ENCODE measurements around the gene SLC6A11.

SLC6A11 gene

DNA sequence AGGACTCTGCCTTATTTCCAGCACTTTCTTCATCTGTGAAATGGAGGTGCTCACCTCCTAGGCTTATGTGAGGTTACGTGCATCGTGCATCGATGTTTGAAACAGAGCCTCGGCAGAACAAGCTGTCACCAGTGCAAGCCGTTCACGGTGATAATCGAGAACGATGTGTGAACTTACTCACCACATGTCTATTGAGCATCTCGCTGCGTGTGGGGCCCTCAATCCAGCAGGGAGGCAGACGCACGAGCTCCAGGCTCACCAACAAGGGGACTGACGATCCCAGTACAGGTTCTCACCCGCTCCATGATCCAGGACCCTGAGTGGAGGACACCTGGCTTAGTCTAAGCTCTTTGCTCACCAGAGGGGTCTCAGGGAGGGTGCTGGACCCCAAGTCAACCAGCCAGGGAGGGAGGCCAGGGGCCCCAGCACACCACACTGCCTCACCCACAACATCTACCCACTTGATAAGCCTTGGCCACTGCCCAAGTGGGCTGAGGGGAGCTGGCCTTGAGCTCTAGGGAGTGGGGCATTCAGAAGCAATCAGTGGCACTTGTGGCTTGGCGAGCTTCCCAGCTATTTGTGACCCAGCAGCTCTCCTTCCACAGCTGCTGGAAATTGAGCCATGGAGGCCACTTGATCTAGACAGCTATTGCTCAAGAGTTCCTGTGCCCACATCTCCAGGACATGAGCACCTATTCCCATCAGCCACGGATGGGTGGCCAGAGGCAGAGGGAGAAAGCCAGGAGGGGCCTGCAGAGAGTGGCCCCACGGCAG lies 142.1 kb downstream of the SLC6A11 start:
- DNase-seq = no peak

DNA sequence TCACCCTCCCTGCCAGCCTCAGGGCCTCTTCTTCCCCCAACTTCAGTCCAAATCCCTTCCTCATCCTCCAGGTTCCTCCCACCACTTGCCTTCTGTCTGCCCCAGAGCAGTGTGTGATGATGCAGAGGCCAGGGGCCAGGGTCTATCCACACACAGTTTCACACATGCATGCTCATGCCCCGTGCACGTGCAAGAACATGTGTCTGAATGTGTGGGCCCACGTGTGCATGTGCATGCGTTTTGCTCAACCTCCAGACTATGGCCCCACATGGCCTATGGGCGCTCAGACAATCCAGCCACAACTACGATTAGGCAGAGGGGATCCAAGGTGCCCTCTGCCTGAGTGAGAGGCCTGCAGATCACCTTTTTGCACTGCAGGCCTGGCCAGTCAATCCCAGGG lies 144.2 kb downstream of the SLC6A11 start:
- DNase-seq = no peak

DNA sequence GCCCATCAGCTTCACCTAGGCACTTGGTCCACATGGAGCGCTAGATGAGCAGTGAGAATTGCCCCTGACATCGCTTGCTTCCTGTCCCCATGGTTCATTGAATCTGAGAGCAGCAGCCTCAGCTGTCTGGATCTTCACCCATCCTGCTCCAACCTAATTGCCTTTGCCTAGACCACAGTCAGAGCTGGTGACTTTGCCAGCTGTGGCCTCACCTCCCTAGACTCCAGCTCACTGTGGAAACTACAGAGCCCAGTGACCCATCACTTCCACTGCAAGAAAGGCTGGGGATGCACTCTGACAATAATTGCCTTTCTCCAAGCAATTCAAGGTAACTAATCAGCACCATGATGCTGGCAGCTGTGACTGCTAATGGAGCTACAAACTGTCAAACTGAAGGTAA lies 145.9 kb downstream of the SLC6A11 start:
- DNase-seq = no peak

DNA sequence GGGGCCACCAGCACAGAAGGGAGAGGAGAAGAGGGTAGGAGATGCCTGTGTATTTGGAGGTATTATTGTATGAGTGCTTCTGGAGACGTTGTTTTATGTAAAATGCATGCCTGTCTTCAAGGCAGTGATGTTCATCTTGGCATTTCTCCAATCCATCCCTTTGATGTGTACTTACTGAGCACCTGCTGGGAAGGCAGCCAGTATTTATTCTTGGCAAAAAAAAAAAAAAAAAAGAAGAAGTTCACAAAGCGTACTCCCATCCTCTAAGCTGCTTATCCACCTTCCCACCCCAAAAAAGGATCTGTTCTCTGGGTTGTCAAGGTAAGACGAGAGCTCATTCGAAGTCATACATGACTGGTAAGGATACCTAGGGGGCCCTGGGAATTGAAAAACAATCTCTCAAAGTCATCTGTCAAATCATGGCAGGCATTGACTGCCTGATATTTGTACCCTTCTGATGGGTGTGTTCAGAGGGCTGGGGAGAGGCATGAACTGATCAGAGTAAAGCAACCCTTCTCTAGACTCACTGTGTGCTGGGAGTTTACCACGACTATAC lies 146.5 kb downstream of the SLC6A11 start:
- DNase-seq = no peak

DNA sequence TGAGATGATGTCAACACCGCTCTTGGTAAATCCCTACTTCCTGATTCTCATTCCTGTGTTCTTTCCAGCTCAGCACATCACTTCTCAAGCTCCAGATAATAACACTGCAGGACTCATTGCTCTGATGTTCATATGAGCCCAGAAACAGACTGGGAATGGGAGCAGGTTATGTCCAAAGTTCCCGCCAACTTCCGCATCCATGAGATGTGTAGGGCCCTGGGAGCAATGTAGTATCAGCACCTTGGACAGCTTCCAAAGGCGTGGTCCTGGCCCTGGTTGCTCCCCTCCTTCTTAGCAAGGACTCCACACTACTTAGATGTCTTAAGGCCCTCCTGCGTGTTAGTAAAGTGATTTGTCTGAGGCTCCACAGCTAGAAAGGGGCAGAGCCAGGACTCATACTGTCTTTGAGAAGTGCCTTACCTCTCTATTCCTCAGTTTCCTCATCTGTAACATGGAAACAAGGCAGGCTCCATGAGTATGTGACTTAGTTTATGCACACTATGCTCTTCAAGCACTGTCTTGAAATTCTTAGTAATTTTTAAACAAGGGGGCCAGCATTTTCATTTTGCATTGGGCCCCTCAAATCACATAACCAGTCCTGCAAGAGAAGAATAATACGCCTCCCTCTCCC lies 148.6 kb downstream of the SLC6A11 start:
- DNase-seq = no peak

DNA sequence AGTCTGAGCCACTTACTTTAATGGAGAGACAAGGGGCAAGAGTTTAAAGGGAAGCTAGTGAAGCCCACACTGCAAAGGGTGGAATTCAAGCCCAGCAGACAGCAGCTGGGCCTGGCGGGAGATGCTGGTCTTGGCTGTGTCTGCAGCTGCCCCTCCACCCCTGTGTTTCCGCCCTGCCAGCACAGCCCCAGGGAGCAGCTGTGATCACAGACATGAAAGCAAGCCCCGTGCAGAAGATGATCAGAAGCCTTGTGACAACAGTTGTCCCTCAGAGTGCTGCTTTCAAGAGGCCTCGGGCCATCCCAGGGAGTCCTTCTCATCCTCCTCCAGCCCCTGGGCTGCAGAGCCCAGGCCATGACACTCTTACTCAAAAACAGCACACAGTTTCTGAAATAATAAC lies 152.4 kb downstream of the SLC6A11 start:
- DNase-seq = no peak

DNA sequence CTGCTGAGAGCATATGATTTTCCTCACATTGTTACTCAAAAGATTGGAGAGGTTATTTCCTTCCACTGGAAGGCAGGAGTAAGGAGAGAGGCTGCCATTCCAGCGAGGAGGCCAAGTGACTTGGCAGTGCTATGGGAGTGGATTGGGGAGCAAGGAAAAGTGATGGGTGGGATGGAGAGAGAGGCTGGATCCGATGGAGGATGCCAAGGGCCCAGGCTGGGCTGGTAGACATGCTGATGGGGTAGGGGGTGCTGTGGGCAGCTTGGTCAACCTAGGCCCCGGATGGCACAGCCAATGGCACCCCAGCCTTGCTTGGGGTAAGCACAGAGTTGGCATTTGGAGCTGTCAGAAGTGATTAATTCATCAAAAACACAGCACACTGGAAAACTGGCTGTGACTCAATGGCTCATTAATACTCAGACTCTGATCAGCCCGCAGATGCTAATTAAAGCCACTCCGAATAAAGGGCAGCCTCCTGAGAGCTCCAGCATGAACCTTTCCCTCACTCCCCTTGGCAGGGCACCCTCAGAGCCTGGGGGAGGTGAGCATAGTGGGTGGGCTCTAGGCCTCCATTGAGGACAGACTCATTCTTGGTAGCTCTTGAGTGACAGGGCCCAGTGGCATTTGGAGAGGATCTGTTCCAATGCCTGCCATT lies 154.4 kb downstream of the SLC6A11 start:
- no peak for DNase-seq

DNA sequence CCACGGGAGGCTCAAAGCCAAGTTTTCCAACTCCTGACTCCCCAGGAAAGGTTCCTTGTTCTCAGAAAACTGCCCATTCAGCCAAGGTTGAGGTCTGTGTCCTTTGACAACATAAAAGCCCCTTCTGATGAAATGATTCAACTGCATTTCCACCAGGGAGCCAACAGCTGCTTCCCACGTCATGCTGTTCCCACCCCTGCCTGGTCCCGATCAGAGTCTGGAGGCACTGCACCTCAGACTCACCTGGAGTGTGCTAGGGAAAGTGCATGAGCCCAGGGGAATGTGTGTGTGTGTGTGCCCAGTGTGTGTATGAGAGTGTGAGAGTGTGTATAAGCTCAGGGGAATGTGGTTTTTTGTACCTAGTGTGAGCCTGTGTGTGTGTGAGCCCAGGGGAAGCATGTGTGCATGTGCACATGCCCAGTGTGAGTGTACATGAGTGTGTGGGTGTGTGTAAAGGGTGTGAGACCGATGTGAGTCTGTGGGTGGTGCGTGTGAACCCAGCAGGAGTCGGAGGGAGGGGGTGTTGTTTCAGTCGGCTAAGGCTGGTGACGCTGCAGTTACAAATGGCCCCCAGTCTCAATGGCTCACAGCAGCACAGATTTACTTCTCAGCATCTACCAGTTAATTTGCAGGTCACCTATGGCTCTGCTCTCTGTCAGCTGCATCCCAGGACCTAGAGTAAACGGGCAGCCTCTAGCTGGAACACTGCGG lies 156.2 kb downstream of the SLC6A11 start:
- DNase-seq = no peak

DNA sequence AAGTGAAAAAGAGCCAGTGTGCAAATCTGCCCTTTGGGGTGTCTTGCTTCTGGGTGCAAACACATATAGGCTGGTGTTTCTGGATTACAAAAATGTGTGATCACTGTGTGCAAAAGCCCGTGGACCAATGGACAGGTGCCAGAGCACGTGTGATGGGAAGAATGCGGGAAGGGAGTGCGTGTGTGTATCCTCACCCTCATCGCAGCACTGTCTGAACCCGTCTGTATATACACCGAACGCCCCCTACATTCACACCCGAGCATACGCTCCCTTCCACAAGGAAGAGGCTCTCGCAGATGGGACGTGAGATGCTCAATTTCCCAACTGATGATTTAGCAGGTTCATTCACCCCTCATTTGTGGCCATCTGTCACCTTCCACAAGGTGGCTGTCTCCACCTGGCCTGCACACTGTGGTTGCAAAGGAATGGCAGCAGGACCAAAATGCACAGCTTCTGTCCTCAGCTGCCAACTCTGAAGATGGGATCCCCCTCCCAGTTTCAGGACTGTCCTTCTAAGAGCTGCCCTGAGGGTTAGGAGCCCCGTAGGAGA lies 157.1 kb downstream of the SLC6A11 start:
- DNase-seq = no peak

DNA sequence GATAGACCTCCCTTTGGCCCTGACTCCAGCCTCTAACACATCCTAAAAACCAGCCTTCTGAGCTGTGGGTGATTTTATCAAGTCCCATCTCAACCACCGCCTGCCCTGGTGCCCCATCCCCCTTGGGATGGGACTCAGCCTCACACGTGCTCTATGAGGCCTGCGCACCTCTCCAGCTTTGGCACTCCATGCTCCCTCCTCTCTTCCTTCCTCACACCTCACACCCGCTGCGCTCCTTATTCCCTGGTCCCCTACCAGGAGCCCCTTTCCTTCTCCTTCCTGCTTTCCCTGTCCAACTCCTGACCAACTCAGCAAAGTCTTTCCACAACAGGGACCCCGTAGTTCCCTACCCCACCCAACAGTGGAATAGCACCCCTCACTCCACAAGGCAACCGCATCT lies 158.1 kb downstream of the SLC6A11 start:
- DNase-seq = no peak

DNA sequence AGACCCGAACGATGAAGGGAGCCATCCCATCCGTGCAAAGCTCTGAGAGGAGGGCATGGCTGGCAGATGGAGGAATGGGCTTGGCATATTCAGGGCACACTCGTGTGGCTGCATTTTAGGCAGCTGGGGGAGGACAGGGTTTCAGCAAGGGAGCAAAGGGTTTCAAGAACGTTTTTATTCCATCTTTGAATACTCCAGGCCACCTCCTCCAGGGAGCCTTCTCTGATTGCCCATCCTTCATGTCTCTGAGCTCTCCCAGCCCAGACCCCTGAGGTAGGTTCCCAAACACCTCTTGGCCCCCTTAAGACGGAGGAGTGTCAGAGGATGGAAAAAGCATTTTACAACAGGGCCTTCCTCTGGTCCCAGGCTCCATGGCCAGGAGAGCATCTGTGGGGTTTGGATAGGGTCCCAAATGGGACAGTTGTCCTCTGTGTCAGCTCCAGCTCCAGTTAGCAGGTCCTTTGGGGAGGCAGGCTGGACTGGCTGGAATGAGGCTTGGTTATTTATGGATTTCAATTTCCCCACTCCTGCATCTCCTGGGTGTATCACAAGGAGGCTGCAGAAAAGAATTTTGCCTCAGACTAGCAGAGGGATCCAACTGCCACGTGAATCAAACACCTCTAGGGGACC lies 158.8 kb downstream of the SLC6A11 start:
- DNase-seq = no peak

DNA sequence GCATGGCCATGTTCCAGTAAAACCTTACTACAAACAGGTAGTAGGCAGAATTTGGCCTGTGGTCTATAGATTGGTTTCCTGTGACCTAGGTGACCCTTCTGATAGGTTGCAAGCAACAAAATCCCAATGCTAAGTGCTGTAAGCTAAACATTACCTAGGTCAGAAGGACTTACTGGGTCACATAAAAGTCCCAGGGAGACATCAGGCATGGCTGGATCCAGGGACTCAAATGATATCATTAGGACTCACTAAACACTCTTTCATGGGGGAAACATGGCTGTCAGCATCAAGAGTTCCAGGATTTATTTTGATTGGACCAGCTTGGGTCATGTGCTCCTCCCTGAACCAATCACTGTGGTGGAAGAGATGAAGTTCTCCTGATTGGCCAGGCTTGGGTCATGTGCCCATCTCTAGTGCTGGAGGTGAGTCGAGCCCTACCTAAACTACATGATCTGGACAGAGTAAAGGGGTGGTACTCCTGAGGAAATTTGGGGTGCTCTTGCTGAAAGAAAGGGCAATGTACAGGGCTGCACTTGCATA lies 159.7 kb downstream of the SLC6A11 start:
- DNase-seq = no peak

DNA sequence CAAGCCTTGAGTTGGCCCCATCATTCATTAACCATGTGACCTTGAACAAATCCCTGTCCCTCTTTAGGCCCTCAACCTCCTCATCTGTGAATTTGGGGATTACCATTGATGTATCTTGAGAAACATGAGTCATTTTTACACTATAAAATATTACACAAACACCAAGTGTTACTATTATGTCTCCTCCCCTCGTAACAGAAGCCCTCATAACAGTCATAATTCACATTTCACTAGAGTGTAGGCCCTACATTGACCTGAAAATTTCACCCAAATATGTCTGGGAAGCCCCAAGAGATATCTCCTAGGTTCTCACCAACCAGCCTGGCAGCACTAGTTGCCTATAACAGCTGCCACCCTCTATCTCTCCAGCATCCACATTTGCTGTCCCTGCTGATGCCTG lies 160.7 kb downstream of the SLC6A11 start:
- peak; percentile 14 for DNase-seq

DNA sequence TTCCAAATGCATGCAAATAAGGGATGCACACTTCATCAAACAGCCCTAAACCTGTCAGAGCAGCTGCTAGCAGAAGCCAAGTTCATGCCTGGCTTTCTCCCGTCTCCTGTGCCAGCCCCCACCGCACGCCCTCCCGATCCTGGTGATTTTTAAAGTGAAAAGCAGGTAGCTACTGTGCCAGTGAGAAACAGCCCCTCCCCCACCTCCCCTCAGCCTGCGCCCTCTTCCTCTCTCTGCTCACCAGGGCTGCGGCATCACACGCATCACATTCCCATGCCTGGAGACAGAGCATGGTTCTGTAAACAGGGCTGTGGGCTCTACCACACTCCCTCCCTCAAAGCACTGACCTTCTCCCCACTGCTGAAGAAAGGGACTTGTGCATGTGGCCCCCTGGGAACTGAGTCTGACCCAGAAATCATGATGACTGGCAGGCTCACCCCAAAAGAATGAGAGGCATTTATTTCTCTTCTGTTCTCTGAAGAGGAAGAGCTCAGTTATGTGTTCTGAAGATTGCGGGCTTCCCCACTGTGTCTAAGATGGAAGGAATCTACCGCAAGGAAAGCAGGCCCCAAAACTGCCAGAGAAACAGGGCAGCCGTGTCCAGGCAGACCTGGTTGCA lies 162.0 kb downstream of the SLC6A11 start:
- no peak for DNase-seq

DNA sequence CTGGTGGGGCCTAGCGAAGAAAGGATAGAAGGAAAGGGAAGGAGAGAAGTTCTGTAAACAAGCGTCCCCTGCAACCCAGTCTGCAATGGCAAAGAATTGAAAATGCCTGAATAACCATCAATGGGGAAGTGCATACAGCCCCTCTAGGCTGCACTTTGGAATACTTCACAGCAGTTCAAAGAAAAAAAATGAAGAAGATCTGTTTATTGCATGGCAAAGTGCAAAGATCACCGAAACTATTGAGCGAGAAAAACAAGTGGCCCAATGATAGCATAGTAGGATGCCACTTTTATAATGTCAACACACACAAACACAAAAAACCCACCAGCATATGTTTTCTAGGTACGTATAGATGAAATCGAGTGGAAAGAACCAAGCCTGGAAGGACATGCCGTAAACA lies 162.9 kb downstream of the SLC6A11 start:
- DNase-seq = no peak

DNA sequence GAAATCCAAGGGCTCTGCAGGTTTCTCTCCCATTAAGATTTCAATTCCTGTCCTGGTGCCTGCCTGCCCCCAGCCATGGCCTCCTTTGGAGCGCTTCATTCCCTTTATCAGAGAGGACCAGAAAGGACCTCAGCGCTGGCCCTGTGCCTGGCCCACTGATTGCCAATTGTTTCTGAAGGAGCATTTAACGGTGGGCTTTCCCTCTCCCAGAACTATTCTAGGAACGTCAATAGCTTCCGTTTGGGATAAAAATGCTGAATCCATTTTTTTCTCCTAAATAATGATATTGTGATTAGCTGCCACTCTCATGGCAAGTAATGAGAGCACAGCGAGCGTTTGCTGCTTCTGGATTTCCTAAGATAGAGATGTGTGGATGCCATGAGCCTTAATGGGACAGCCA lies 164.3 kb downstream of the SLC6A11 start:
- no peak for DNase-seq

DNA sequence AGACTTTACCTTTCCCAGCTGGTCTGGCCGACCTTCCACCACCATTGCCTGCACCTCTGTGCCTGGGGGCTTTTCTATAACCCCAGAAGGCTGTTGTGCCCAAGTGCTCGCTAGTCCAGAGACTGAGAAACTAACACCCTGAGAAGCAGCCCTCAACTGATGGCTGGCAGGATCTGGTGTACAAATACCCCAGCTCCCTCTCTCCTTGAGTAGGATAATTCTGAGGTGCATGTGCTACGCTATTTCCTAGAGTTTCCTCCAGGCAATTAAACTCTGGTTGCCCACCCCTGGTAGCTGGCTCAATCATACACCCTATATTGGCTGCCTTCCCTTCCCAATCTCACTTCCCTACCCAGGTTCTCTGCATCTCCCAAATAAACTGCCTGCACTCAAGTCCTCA lies 165.0 kb downstream of the SLC6A11 start:
- no peak for DNase-seq

DNA sequence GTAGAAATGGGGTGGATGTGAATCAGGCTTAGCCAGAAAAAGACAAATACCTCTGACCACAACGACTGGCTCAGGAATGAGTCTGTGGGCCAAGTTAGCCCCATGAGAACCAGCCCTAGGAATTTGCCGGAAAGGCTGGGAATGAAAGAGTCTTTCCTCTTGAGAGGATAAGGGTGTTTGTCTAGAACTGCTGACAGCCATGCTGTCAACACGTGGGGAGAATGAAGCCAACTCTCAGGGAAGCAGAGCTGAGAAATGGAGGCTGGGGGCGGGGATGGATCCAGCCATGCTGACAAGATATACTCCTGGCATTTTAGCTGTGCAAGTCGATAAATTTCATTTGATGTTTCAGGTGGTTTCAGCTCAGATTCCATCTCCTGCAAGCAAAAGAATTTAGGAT lies 165.9 kb downstream of the SLC6A11 start:
- DNase-seq = no peak

DNA sequence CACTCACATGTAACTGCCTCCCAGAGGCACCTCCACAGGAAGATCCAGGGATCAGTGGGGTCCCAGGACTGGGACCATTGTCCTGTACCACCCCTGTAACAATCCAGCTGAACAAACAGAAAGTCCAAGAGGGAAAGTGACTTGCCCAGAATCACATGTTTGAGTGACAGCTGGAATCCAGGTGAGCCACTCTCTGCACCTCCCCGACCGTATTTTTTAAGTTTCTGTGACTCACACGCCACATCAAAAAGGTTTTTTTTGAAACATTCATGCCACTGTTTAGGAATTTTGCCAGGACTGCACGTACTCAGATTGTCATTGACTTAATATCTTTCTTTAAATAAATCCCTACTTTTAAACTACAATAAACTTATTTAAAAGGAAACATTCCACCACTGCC lies 166.8 kb downstream of the SLC6A11 start:
- no peak for DNase-seq

DNA sequence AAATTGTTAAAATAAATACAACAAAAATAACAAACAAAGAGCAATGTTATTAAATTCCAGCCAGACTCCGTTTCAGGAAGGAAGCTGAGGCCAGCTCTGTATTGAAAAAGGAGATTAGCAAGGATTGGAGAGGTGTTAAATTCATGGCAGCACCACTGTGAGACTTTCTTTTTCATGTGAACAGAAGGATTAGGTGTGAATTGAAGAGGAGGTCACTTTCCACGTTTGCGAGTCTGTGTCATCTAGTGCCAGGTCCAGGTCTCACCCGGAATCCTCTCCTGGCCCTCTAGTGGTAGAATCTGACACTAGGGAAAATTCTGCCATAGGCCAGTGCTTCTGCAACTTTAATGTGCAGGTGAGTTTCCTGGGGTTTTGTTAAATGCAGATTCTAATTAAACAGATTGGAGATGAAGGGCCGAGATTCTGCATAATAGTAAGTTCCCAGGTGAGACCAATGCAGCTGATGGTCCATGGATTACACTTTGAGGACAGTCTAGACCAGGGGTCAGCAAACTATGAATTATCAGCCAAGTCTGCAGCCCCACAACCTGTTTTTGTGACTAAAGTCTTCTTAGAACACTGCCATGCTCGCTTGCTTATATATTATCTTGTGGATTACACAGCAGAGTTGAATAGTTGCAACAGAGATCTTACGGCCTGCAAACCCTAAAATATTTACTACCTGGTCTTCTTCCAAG lies 167.3 kb downstream of the SLC6A11 start:
- DNase-seq = peak; percentile 49

DNA sequence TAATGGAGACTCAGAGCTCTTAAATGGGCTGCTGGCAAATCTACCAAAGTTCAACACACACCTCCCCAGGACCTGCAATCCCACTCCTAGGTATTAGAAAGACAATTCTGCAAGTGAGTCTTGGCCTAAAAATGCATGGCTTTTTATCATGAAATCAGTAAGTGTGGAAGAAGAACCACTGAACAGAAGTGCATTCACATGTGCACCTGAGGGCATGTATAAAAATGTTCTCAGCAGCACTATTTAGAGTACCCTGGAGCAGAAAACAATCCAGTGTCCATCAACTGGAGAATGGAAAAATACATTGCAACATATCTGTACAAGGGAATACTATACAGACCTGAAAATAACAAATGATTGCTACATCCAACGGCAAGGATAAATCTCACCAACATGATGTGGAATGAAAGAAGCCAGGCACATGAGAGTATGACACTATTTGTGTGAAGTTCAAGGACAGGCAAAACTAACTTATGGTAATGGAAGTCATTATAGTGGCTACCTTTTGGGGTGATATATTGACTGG lies 168.4 kb downstream of the SLC6A11 start:
- DNase-seq = no peak
